Activated CD8-positive, alpha-beta memory T cell treated with anti-CD3 and anti-CD28 coated beads for 48 hours (primary cell): ENCODE measurements around the gene ZEB1.
"Not testable (repeated sequence)": the region's sequence is repeated elsewhere in the genome, so short reads cannot be mapped to it uniquely, and the experiment has no call there.

Experiments used
- DNase-seq, 3 experiments: peaks; one replicate each; pipeline ENCODE4 v3.0.0-alpha.2; 2020; ENCODE audit warnings: low read depth in 2 of 3, low spot score in 2 of 3

Gene ZEB1

GRCh38 chr10:31419394-31420063, 100.5 kb downstream of the ZEB1 start:
- DNase-seq: no peak

DNA sequence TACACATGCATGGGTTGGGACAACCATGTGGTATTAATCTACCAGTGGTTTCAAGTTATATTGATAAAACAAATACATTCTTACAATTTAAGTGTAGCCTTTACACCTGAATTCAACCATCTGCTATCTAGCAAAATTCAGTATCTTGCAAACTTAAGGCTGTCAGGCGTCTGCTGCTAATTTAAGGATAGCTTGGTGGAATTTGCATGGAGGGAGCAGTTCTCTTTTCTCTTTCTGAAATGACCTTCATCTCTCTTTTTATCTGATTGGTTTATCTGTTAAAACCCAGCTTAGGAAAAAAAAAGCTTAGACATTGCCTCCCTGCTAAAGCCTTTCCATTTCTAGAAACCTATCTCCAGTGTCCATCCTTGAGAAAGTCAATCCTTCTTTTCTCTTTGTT, 102.3 kb downstream of the ZEB1 start:
- DNase-seq: no peak

DNA sequence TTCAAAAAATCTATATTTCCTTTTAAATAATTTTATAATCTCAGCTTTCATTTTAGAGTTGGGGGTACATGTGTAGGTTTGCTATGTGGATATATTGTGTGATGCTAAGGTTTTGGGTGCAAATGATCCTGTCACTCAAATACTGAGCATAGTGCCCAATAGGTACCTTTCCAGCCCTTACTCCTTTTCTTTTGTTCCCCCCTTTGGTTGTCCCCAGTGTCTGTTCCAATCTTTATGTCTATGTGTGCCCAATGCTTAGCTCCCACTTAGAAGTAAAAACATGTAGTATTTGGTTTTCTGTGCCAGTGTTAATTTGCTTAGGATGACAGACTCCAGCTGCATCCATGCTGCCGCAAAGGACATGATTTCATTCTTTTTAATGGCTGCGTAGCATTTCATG, 103.6 kb downstream of the ZEB1 start:
- no peak for DNase-seq

DNA sequence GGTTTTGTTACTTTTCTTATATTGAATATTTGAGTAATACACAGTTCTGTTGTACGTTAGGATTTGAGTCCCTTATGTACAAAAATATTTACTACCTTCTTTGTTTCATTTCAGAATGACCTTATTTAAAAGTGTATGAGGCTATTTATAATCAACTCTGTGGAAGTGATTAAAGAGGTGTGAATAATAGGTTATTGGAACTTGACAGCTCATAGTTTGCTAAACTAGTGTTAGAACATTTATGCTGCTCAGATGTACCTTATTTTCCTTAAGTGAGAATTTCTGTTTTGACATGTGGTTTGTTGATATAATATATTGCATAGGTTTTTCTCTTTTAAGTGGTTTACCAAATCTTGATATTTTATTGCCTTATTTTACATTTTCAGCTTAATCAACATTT, 105.5 kb downstream of the ZEB1 start:
- no peak for DNase-seq

DNA sequence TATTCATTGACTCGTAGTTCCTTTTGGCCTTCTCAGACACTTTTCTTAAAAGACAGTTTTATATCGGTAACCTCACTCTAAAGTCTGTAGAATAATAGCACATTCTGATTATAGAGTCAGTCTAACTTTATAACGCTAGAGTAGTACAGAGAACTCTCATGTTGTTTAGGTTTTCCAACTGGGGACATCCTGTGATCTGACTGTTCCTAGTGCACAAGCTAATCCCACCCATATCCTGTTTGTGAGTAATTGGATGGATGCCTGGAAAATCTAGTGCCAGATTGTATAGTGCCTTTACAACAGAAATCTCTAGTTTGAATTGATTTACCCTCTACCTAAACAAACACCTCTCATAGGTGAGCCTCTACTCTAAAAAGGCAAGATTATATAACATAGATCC, 107.4 kb downstream of the ZEB1 start:
- DNase-seq: no peak

GRCh38 chr10:31427334-31427733, 108.3 kb downstream of the ZEB1 start:
- not testable (repeated sequence) for DNase-seq

GRCh38 chr10:31428499-31428898, 109.5 kb downstream of the ZEB1 start:
- DNase-seq: not testable (repeated sequence)

DNA sequence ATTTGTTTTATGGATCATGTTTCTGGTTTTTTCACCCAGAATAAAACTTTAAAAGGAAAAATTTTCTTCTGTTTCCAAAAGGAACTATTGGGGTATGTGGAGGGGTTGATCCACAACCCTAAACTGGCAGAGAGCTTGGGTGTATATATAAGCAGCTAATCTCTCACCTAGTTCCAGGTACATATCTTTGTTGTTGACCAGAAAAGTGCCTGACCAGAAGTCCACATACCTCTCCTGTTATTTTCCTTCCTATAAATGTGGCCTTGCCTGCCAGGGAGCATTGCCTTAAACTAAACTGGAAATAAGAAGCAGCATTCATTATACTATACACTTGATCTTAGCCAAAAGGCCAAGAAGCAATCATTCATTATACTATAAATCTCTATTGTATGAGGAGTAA, 112.0 kb downstream of the ZEB1 start:
- no peak for DNase-seq

DNA sequence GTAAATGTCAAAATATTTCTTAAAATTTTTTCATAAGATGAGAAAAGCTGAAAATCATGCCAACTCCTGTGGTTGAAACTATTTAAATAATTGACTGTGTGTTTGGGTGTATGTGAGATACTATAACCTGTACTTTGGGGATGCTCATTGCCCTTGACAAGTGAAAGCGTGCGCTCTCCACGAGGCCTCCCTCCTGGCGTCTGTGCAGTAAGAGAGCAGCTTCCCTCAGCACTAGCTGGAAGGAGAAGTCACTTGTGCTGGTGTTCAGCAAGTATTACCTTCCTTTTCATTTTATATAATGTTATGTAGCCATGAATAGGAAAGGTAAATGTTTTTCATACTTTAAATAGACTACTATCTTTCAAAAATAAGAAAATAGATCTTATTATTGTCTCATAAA, 118.9 kb downstream of the ZEB1 start:
- DNase-seq: no peak

DNA sequence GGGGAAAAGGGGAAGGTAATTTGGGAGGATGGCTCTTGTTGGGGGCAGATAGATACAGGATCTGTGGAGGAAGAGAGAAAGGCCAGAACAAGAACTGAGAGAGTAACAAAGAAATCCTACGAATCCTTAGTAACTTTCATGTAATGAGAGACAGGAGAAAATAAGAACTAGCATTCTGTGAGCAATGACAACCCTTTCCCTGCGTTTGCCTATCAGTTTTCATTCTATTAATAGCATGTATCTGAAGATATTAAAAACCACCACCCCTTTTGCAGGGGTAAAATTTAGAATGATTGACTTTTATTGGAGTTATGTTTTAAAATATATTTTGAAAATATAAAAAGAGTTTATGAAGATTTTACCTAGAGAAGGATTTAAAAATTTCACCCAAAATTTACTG, 132.8 kb downstream of the ZEB1 start:
- no peak for DNase-seq

DNA sequence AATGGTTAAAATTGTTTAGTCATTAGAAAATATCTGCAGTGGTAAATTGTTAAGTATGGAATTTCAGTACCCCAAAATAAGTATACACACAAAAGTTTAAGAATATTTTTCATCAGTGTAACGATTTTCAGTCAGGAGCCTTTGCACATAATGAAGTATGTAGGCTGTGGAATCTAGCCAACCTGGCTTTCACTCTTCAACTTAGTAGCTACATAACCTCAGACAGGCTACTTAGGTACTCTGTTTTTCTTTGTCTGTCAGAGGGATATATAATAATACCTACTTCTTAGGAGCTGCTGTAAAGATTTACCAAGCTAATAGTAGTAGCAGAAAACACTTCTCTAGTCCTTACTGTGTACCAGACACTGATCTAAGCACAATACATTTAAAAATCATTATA, 137.5 kb downstream of the ZEB1 start:
- DNase-seq: no peak

DNA sequence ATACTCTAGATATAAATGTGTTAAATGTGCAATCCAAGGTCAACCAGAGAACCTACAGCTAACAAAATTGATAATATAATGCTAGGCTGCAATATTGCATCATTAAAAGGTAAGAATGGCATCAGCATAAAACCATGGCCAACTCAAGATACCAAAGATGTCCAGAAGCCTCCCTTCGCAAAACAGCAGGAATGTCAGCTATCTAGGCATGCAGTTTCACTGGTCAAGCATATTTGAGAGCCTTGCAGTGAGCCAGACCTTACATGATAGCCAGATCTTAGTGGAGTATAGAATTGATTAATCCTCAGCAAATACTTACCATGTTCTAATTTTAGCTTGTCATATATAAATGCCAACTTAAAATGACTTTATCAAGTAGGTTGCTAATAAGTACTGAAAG, 138.8 kb downstream of the ZEB1 start:
- DNase-seq: no peak

DNA sequence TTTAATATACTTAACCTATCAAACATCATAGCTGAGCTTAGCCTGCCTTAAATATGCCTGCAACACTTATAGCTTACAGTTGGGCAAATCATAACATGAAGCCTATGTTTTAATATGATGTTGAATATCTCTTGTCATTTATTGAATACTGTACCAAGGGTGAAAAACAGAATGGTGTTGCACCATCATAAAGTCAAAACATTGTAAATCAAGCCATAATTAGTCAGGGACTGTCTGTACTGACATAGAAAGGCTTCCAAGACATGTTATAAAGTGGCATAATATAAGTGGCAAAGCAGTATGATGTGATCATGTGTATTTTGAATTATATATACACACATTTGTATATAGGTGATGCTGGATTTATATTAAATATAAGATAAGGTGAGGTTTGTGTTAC, 140.0 kb downstream of the ZEB1 start:
- no peak for DNase-seq

GRCh38 chr10:31460242-31460641, 141.2 kb downstream of the ZEB1 start:
- DNase-seq: no peak

DNA sequence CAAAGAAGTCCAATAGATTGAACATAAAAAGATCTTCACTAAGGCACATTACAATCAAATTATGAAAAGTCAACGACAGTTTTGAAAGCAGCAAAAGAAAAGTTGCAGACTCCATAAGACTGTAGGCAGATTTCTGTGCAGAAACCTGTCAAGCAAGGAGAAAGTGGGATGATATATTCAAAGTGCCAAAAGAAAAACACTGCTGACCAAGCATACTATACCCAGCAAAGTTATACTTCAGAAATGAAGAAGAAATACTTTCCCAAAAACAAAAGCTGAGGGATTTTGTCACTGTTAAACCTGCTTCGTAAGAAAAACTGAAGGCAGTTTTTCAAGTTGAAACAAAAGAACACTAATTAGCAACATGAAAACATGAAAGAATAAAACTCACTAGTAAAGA, 145.5 kb downstream of the ZEB1 start:
- no peak for DNase-seq

- DNase-seq: no peak
Observed at GRCh38 chr10:31466313-31466712, 147.3 kb downstream of the ZEB1 start.

GRCh38 chr10:31467791-31468535, 148.9 kb downstream of the ZEB1 start:
- no peak for DNase-seq

DNA sequence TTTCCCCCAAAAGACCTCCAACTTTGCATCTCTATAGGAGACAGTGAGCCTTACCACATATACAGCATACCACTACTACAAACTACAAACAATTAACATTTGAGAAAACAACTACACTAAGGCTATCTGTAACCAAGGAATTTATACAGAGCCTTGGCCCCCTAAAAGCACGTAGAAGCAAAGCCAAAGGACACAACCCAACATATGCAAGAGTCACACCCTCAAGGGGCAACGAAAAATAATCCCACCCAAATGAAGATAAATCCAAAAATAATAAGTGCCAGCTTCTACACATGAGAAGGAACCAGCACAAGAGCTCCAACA, 149.5 kb downstream of the ZEB1 start:
- DNase-seq: no peak

DNA sequence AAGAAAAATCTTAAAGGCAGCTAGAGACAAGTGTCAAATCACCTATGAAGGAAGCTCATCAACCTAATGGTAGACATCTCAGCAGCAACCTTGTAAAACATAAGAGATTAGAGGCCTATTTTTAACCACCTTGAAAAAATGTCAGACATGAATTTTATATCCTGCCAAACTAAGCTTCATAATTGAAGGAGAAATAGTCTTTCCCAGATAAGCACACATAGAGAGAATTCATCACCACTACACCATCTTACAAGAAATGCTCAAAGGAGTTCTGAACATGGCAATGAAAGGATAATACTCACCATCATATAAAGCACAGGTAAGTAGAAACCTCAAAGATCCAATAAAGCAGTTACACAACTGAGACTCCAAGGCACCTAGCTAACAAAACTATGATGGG, 156.5 kb downstream of the ZEB1 start:
- DNase-seq: no peak

DNA sequence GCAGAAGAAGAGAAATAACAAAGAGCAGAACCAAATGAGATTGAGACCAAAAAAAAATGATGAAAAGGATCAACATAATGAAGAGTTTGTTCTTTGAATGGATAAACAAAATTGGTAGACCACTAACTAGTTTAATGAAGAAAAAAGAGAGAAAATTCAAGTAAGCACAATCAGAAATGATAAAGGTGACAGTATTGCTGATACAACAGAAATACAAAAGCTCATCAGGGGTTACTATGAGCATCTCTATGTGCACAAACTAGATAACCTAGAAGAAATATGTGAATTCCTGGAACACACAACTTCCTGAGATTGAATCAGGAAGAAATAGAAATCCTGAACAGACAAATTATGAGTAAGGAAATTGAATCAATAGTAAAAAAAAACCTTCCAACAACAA, 157.1 kb downstream of the ZEB1 start:
- no peak for DNase-seq

- no peak for DNase-seq
Observed at GRCh38 chr10:31477584-31477983, 158.6 kb downstream of the ZEB1 start.

DNA sequence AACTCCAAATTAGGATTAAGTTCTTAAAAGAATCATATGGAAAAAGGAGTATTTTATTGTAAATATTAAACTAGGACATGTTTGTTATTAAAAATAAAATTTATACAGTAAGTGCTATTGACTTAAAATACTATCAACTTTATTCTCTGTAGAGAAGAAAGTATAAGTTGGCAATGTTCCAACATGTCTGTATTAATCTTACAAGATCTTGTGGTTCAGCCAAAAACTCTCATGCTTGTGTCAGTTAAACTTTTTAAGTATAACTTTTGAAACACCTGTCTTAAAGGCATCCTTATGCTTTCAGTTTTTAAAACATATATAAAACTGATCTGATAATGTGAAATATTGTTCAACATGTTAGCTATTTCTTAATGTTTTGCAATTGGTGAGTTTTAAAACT, 160.7 kb downstream of the ZEB1 start:
- no peak for DNase-seq

DNA sequence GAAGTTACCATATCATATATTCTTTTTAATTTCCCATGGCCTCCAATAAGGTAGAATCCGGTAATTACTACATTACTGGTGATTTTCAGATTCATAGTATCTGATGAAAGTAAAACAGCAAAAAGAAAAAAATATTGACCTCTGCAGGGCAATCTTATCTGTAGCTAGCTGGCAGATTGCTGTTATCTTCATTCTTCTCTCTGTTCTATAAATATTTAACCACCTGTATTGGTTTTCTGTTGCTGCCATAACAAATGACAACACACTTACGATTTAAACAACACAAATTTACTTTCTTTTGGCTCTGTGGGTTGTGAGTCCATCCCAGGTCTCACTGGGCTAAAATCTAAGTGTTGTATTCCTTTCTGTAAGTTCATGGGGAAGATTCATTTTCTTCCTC, 164.5 kb downstream of the ZEB1 start:
- DNase-seq: no peak
